ENCODE results near the gene WASHC2A. TPM values are rescaled to one million over a fixed set of nuclear protein-coding genes. Genes with fewer than 3 reads are reported as not detected.
"Not testable (repeated sequence)": the region's sequence is repeated elsewhere in the genome, so short reads cannot be mapped to it uniquely, and the experiment has no call there.

WASHC2A gene
- polyA plus RNA-seq, 3 donors = 63.5 to 70.7 (median 64.5) TPM

DNA sequence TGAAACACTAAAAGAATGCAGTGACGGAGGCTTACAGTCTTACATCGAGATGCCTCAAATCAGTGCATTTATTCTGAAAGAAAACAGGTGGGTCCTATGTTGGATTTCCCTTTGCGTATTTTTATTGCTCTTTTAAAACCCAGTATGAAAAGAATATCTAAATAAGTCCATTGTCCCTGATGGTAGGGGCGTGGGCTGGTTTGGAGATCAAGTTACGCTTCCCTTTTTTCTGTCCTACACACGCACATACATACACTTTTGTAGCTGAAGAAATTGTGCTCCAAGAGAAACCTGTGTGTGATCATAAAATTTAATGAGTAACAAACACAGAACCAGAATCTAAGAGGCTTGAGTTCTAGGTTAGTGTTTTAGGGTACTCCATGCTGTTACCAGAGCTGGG, 64.6 kb downstream of the WASHC2A start:
- DNase-seq = not testable (repeated sequence)

DNA sequence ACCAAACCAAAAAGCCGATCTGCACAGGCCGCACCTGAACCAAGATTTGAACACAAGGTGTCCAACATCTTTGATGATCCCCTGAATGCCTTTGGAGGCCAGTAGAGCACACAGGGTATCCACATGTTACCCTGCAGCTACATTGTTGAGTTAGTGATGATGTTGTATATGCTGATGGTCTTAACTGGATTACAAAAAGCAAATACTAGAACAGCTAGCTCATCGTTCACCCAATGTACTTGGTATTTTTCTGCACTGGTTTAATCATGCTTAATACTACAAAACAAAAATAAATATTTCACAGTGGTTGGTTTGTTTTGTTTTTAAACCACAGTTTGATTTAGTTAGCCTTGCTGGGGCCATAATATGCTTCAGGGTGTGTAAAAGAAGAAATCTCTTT, 65.1 kb downstream of the WASHC2A start:
- not testable (repeated sequence) for DNase-seq

DNA sequence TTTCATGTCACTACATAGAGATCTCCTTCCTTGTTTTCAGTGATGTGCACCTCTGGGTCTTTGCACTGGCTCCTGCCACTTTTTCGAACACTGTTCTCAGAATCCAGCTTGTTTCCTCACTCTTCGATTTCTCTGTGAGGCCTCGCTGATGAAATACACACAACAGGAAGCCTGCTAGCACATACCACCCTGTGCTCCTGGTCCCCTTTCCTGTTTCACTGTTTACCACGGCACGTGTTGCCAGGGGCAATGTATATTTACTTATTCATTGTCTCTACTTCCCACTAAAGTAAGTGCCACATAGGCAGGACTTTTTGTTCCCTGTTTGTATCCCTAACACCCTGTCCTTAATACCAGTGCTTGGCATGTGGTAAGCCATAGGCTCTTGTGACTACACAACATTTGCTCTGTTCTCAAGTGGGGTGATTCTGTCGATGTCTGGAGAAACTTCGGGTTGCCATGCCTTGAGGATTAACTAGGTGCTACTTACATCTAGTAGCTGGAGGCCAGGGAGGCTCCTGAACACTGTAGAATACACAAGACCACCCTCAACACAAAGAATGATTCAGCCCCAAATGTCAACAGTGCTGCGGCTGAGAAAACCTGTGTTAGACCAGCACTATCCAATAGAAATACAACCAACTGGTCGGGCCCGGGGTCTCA, 75.9 kb downstream of the WASHC2A start:
- DNase-seq = not testable (repeated sequence)

DNA sequence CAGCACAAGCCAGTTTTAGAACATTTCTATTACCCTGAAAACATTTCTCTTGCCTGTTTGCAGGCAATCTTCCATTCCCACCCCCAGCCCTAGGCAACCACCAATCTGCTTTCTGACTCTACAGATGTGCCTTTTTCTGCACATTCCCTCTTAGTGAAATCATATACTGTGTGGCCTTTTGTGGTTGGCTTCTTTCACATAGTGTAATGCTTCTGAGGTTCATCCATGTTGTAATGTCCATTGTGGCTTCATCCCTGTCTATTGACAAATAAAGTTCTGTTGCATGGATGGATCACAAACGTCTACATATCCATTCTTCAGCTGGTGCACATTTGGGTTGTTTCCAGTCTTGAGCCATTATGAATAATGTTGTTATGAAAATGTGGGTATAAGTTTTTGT, 77.8 kb downstream of the WASHC2A start:
- not testable (repeated sequence) for DNase-seq

DNA sequence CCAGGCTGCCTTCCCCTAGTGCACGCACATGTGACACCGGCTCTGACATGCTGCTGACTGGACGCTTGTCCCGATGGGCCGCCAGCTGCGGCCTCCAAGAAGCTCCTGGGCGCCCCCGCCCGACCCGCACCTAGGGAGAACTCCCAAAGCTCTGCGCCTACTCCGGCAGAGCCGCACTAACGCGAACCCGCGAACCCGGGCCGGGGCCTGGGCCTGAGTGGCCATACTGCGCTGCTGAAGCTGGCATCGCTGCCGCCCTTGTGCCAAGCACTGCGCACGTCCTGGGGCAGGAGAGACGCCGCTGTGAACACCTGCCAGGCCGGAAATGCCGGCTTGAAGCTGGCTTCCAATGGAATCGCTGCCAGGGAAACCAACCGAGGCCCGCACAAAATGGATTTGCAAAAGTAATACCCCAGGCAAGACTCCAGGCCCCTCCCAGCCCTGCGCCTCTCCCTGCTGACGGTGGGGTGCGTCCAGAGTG, 85.1 kb downstream of the WASHC2A start:
- peak; percentile 4 for DNase-seq

DNA sequence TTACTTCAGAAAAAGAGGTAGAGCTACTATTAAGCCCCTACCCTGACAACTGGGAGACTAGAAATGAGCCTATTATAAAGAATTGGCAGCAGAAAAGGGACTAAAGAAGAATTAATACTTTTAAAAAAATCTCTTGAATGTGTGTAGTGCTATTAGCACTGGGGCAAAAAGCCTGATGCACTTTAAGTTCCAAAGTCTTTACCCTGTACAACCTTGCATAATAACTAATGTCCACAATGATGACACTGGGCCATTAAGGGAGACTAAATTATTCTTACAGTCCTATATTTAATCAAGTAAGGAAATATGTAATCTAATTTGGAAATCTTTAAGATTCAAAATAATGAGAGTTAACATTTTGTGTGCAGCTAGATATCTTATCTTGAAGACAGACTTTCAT, 90.1 kb downstream of the WASHC2A start:
- not testable (repeated sequence) for DNase-seq

DNA sequence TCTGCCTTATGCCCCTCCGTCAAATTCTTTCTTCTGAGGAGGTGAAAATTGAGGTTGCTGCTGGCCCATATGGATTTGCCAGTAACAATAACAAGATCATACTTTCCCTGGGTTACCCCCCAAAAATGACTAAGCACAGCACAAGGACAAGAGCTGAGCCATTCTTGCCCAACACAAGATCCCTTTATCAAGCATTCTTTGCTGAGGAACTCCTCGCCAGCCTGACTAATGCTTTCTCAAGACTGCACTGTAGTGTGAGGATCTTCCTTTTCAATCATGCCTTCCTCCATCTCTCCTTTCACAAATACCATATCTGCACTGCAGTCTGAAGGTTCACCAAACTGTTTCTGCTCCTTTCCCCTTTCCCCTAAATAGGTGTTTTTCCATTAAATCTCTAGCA, 92.1 kb downstream of the WASHC2A start:
- DNase-seq = not testable (repeated sequence)

DNA sequence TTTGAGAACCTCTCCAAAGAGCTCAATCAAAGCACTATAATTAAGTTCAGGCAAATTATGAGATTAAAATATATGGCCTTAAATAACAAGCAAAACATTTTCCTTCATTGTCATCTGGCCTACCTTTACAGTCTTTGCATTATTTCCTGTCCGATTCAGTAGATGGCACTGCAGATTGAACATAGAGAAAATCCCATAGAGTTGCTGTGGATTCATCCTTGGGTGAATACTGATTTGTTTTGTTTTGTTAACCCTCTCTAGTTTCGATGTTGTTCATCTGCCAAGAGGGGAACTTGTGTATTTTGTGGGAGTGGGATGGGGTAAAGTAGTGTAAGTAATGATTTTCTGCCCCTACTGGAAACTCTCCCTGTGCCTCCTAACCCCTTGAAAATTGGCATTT, 97.3 kb downstream of the WASHC2A start:
- DNase-seq = not testable (repeated sequence)

DNA sequence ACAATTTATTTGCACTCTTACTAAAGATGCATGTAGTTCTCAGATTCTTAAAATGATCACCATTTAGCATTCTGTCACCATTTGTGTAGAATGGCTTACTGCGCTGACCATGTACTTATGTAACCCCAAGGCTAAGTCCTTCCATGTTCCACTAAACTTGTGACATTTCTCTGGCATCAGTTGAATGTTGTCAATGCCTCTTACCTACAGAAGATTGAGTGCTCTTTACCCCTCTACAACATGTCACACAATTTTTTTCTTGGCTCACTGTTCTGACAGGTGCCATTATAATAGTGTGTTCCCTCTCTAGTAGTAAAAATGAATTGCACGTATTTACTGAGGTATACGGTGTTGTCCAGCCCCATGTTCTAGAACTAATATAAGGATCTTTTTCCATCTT, 100.1 kb downstream of the WASHC2A start:
- DNase-seq = not testable (repeated sequence)

DNA sequence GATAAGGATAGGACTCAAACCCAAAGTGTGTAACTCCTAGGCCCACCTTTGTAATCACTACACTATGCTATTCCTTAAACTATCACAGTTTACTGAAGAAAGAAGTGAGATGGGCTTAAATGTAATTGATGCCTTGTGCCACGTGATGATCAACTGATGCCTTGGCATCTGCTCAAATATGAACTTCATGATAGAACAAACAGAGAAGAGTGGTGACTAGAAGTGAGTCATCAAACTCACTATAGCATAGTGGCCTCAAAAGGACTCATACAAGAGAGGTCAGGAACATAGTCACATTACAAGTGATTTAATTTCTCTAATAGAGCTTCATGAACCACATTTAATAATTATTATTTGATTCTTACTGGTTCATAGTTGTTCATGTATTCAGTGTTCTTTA, 101.8 kb downstream of the WASHC2A start:
- not testable (repeated sequence) for DNase-seq

DNA sequence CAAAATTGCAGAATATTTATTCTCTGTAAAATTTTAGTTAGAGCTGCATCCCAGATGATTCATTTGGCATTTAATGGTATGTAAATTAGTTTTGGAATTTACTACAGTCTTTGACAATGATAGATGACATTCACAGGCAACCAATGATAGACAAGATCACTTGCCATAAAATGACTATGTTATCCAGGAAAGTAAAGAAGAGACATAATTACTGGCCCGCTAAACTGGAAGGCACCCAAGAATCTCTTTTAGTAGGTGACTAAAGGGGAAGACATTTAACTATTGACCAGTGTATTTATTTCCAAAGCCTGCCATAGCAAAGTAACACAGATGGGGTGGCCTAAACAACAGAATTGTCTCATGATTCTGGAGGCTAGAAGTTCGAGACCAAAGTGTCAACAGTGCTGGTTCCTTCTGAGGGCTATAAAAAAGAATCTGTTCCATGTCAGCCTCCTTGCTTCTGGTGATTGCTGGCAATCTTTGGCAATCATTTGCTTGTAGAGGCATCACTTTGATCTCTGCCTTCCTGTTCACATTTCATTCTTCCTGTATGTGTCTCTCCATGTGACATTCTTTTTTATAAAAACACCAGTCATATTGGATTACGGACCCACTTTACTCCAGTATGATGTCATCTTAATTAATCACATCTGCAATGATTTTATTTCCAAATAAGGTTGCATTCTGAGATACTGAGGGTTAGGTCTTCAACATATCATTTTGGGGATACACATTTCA, 107.2 kb downstream of the WASHC2A start:
- not testable (repeated sequence) for DNase-seq

Other genes with a start within 250 kb of the WASHC2A start
- gene PARG, start 125.9 kb upstream of the WASHC2A start, polyA plus RNA-seq (ENCODE audit: insufficient read length in 3 of 3) = 10 to 100 TPM; 32.9 to 42.3 (median 41.6) TPM
- gene TIMM23B, start 125.9 kb upstream of the WASHC2A start, polyA plus RNA-seq (ENCODE audit: insufficient read length in 3 of 3) = 10 to 100 TPM; 11.0 to 20.7 (median 20.4) TPM
- gene AGAP6, start 79.5 kb upstream of the WASHC2A start, polyA plus RNA-seq (ENCODE audit: insufficient read length in 3 of 3) = 10 to 100 TPM; 15.6 to 42.4 (median 36.5) TPM
- 1 to 10 TPM; 2.0 to 2.7 (median 2.3) TPM for gene ASAH2, start 183.6 kb downstream of the WASHC2A start, polyA plus RNA-seq (ENCODE audit: insufficient read length in 3 of 3)

Data from renal pelvis (tissue), 4 donors.